Colonic mucosa (tissue), 4 donors: Measurements from ENCODE around the gene DCPS. TPM values are rescaled to one million over a fixed set of nuclear protein-coding genes. Genes with fewer than 3 reads are reported as not detected.
"Not testable (repeated sequence)": the region's sequence is repeated elsewhere in the genome, so short reads cannot be mapped to it uniquely, and the experiment has no call there.

ENCODE experiments used
- DNase-seq: peaks from one replicate; pipeline ENCODE4 v3.0.0-alpha.2; 2020
- H3K27ac ChIP-seq: fragments of 200-600 bp; one replicate; pipeline ENCODE4 v1.8.0; 2021
- H3K27me3 ChIP-seq: fragments of 200-600 bp; one replicate; pipeline ENCODE4 v1.8.0; 2021
- H3K36me3 ChIP-seq: fragments of 200-600 bp; one replicate; pipeline ENCODE4 v1.8.0; 2021
- H3K4me1 ChIP-seq: fragments of 200-600 bp; one replicate; pipeline ENCODE4 v1.8.0; 2021; ENCODE audit warnings: mild to moderate bottlenecking
- H3K4me3 ChIP-seq: fragments of 200-600 bp; one replicate; pipeline ENCODE4 v1.8.0; 2021
- H3K9ac ChIP-seq, 2 donors: one replicate each; pipeline ENCODE4 v1.7.0; 2013; ENCODE audit warnings: control low read depth in 2 of 2, low read depth in 2 of 2, low read length in 2 of 2
- H3K9me3 ChIP-seq: fragments of 200-600 bp; one replicate; pipeline ENCODE4 v1.8.0; 2021
- CTCF ChIP-seq: fragments of 200-600 bp; IDR thresholded peaks from one replicate; pipeline ENCODE4 v1.8.0; 2022; ENCODE audit warnings: antibody characterized with exemption, mild to moderate bottlenecking
- intact Hi-C: fragments of 100-400 bp; cut with DNase I; formaldehyde crosslinking; loops from one replicate; pipeline ENCODE4 v1.14.1; 2022
- total RNA-seq, 2 donors: library from RNA; stranded (reverse); fragmentation: NEBNext Ultra II Directional in 1 of 2; extraction: Animal tissue kit (Norgen Biotek cat#: 25700) in 1 of 2; gene quantifications; one replicate each; pipeline ENCODE4 v1.2.1, GENCODE V29; 2021
- donor health status: healthy.
- donor health status: DM: no; HTN: no; CAD: no.
- donor health status: DM: no; HTN: no; CAD: no.

Gene DCPS
- total RNA-seq, 2 donors from 2014 or later = 17.2 to 31.1 TPM

- H3K27me3 ChIP-seq = no peaks in the 10 kb centered on the region
- H3K4me1 ChIP-seq = peaks cover 10% of the 10 kb centered on the region
- no peak overlapping the region for H3K27ac ChIP-seq
- no peak for TF ChIP-seq CTCF
- no peak overlapping the region for H3K4me3 ChIP-seq
- H3K36me3 ChIP-seq = no peaks in the 10 kb centered on the region
- no peak overlapping the region for H3K9ac ChIP-seq
- no peak for DNase-seq
- intact Hi-C loops = no loop called here
- no peaks in the 10 kb centered on the region for H3K9me3 ChIP-seq
Observed at GRCh38 chr11:126361400-126361799, 57.5 kb downstream of the DCPS start.

- no peak for DNase-seq
- Histone ChIP-seq H3K36me3 (no peaks in the 10 kb centered on the region), H3K4me1 (peaks cover 9% of the 10 kb centered on the region), H3K4me3 (no peak overlapping the region), H3K9me3 (no peaks in the 10 kb centered on the region), H3K9ac (no peak overlapping the region), H3K27ac (no peak overlapping the region), H3K27me3 (no peaks in the 10 kb centered on the region)
- intact Hi-C loops = no loop called here
- no peak for TF ChIP-seq CTCF
Observed at GRCh38 chr11:126362879-126363655, 59.2 kb downstream of the DCPS start.

GRCh38 chr11:126363706-126364248 is 59.9 kb downstream of the DCPS start:
- Histone ChIP-seq H3K9ac (no peak overlapping the region), H3K27me3 (no peaks in the 10 kb centered on the region), H3K36me3 (no peaks in the 10 kb centered on the region), H3K4me1 (peaks cover 9% of the 10 kb centered on the region), H3K9me3 (no peaks in the 10 kb centered on the region), H3K4me3 (no peak overlapping the region), H3K27ac (no peak overlapping the region)
- intact Hi-C loops = no loop called here
- DNase-seq = no peak
- no peak for TF ChIP-seq CTCF

GRCh38 chr11:126364735-126365134 is 60.9 kb downstream of the DCPS start:
- H3K27me3 ChIP-seq, H3K4me3 ChIP-seq, H3K4me1 ChIP-seq, H3K9me3 ChIP-seq, H3K36me3 ChIP-seq, DNase-seq, intact Hi-C loops, H3K9ac ChIP-seq, H3K27ac ChIP-seq: not testable (repeated sequence)

- intact Hi-C loops, H3K4me1 ChIP-seq, H3K4me3 ChIP-seq, H3K9ac ChIP-seq, H3K9me3 ChIP-seq, H3K27me3 ChIP-seq, H3K36me3 ChIP-seq, DNase-seq: not testable (repeated sequence)
- H3K27ac ChIP-seq = peak overlapping the region; percentile 50
Observed at GRCh38 chr11:126365508-126365907, 61.6 kb downstream of the DCPS start.

GRCh38 chr11:126366064-126366822 is 62.4 kb downstream of the DCPS start:
- H3K9me3 ChIP-seq = no peaks in the 10 kb centered on the region
- H3K27me3 ChIP-seq = no peaks in the 10 kb centered on the region
- H3K36me3 ChIP-seq = no peaks in the 10 kb centered on the region
- peak overlapping the region in 1 of 2 donors; percentile 40 for H3K9ac ChIP-seq
- no peak for DNase-seq
- no peak for TF ChIP-seq CTCF
- H3K4me1 ChIP-seq = peaks cover 5% of the 10 kb centered on the region
- no peak overlapping the region for H3K4me3 ChIP-seq
- intact Hi-C loops = no loop called here
- peak overlapping the region; percentile 71 for H3K27ac ChIP-seq
